Measurements from ENCODE around the gene SELENON.

DNA sequence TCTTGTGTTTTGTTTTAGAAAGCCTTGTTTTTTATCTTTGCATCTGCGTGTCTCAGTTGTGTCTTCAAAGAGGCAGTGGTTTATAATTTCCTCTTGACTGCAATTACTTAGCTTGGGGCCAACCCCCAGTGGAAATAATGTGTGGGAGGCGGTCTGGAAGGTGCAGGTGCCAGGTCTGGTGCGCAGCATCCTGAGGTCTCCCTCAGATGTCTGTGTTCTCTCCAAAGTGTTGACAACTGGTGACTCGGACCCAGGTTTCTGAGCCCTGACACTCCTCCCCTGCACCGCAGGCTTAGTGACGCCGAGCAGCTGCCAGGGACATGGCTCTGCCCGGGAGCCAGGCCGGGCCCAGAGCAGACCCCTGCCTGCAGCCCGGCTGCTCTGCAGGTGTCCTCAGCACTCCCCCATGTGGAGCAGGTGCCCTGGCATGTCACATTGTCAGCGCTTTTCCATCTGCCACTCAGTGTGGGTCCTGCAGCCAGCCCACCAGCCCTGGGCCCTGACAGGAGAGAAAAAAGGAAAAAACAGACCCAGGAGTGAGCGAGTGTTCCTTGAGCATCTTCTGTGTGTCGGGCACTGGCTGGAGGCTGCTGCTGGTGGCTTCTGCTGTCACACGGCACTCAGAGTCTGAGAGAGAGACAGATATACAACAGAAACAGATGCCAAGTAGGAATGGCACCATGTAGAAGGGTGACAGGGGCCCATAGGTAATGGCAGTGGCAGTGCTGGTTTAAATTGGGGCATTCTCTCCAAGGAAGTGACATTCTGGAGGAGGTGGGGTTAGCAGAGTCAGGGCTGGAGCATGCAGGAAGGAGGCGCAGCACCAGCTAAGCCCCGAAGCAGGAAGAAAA, 24.8 kb upstream of the SELENON start:
- TF ChIP-seq, protein P1, sequence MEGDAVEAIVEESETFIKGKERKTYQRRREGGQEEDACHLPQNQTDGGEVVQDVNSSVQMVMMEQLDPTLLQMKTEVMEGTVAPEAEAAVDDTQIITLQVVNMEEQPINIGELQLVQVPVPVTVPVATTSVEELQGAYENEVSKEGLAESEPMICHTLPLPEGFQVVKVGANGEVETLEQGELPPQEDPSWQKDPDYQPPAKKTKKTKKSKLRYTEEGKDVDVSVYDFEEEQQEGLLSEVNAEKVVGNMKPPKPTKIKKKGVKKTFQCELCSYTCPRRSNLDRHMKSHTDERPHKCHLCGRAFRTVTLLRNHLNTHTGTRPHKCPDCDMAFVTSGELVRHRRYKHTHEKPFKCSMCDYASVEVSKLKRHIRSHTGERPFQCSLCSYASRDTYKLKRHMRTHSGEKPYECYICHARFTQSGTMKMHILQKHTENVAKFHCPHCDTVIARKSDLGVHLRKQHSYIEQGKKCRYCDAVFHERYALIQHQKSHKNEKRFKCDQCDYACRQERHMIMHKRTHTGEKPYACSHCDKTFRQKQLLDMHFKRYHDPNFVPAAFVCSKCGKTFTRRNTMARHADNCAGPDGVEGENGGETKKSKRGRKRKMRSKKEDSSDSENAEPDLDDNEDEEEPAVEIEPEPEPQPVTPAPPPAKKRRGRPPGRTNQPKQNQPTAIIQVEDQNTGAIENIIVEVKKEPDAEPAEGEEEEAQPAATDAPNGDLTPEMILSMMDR (IDR thresholded peaks at IDR 0.05), result no peak
- TF ChIP-seq POLR2A (IDR thresholded peaks at IDR 0.05) (no peak), EP300 (IDR thresholded peaks at IDR 0.05) (no peak), POLR2AphosphoS5 (IDR thresholded peaks at IDR 0.05) (no peak)

Measured in suprapubic skin (tissue), 4 donors.